ENCODE data around the gene GPX4.

The GPX4 gene

GRCh38 chr19:1061987-1062386, 41.8 kb upstream of the GPX4 start:
- peaks cover 0 to 22% of the 10 kb centered on the region in 2 donors for H3K9me3 ChIP-seq (replicated peaks in 1 of 2; ENCODE audit: control insufficient read depth in 2 of 2, insufficient read depth in 1 of 2, low read depth in 1 of 2, low read length in 2 of 2)
- no CpG with 5 or more reads among the region's 20 CpGs for WGBS, 2 donors (ENCODE audit: extremely low coverage in 2 of 2, insufficient read length in 2 of 2, insufficient replicate concordance in 1 of 2)
- H2BK120ac ChIP-seq (ENCODE audit: low read depth, low read length) = no peak overlapping the region

GRCh38 chr19:1062387-1063029, 41.3 kb upstream of the GPX4 start:
- Histone ChIP-seq H2BK15ac (ENCODE audit: low read length) (peak overlapping the region; percentile 81), H2BK120ac (ENCODE audit: low read depth, low read length) (no peak overlapping the region), H3K18ac (ENCODE audit: low read length) (no peak overlapping the region), H2BK5ac (ENCODE audit: low read length) (peak overlapping the region; percentile 3), H3K4me3 (ENCODE audit: low read length in 2 of 2) (peak overlapping the region in 1 of 2 donors; percentile 57), H3K9ac (ENCODE audit: low read depth, low read length, poor library complexity) (no peak overlapping the region), H3K27ac (replicated peaks; ENCODE audit: low read length) (no peak overlapping the region), H3K9me3 (replicated peaks in 1 of 2; ENCODE audit: control insufficient read depth in 2 of 2, insufficient read depth in 1 of 2, low read depth in 1 of 2, low read length in 2 of 2) (peaks cover 0 to 18% of the 10 kb centered on the region in 2 donors), H3K36me3 (replicated peaks in 1 of 2; ENCODE audit: control insufficient read depth in 2 of 2, insufficient read depth in 2 of 2, low read length in 2 of 2) (peaks cover 0 to 2% of the 10 kb centered on the region in 2 donors), H3K23ac (ENCODE audit: low read depth, low read length, poor library complexity) (no peak overlapping the region), H3K4ac (ENCODE audit: low read length) (no peak overlapping the region), H3K27me3 (ENCODE audit: control insufficient read depth in 3 of 3, insufficient read depth in 3 of 3, low read depth in 1 of 3, low read length in 3 of 3) (peaks cover 1 to 27% (median 24%) of the 10 kb centered on the region in 3 experiments), H2AK5ac (ENCODE audit: low read depth, low read length) (peak overlapping the region; percentile 75), H2BK12ac (ENCODE audit: low read length) (no peak overlapping the region), H3K4me2 (ENCODE audit: insufficient read depth, low read length, poor library complexity, severe bottlenecking) (no peak overlapping the region), H3K79me1 (ENCODE audit: low read depth, low read length) (no peaks in the 10 kb centered on the region), H4K91ac (ENCODE audit: low read depth, low read length, poor library complexity) (no peak overlapping the region), H2AFZ (ENCODE audit: low read length) (no peak overlapping the region), H3K14ac (ENCODE audit: low read length) (no peak overlapping the region), H4K8ac (ENCODE audit: low read depth, low read length) (no peak overlapping the region), H3K4me1 (ENCODE audit: control insufficient read depth in 2 of 2, insufficient read depth in 1 of 2, low read depth in 1 of 2, low read length in 2 of 2) (peaks cover 6 to 12% of the 10 kb centered on the region in 2 donors)
- no peak for DNase-seq (ENCODE audit: low spot score)
- WGBS, 2 donors (ENCODE audit: extremely low coverage in 2 of 2, insufficient read length in 2 of 2, insufficient replicate concordance in 1 of 2) = no CpG with 5 or more reads among the region's 17 CpGs

More at GRCh38 chr19:1061987-1062386, 41.8 kb upstream of the GPX4 start:
- Histone ChIP-seq H4K8ac (ENCODE audit: low read depth, low read length) (no peak overlapping the region), H3K79me1 (ENCODE audit: low read depth, low read length) (no peaks in the 10 kb centered on the region), H3K23ac (ENCODE audit: low read depth, low read length, poor library complexity) (no peak overlapping the region), H3K36me3 (replicated peaks in 1 of 2; ENCODE audit: control insufficient read depth in 2 of 2, insufficient read depth in 2 of 2, low read length in 2 of 2) (peaks cover 0 to 2% of the 10 kb centered on the region in 2 donors), H3K9ac (ENCODE audit: low read depth, low read length, poor library complexity) (no peak overlapping the region), H2BK15ac (ENCODE audit: low read length) (peak overlapping the region; percentile 81), H3K14ac (ENCODE audit: low read length) (no peak overlapping the region), H2AK5ac (ENCODE audit: low read depth, low read length) (peak overlapping the region; percentile 75), H4K91ac (ENCODE audit: low read depth, low read length, poor library complexity) (no peak overlapping the region), H3K4me2 (ENCODE audit: insufficient read depth, low read length, poor library complexity, severe bottlenecking) (no peak overlapping the region), H2BK12ac (ENCODE audit: low read length) (no peak overlapping the region), H2BK5ac (ENCODE audit: low read length) (peak overlapping the region; percentile 3), H3K27ac (replicated peaks; ENCODE audit: low read length) (no peak overlapping the region), H3K4ac (ENCODE audit: low read length) (no peak overlapping the region), H3K4me3 (ENCODE audit: low read length in 2 of 2) (no peak overlapping the region), H3K27me3 (ENCODE audit: control insufficient read depth in 3 of 3, insufficient read depth in 3 of 3, low read depth in 1 of 3, low read length in 3 of 3) (peaks cover 0 to 22% (median 19%) of the 10 kb centered on the region in 3 experiments), H2AFZ (ENCODE audit: low read length) (no peak overlapping the region), H3K18ac (ENCODE audit: low read length) (no peak overlapping the region), H3K4me1 (ENCODE audit: control insufficient read depth in 2 of 2, insufficient read depth in 1 of 2, low read depth in 1 of 2, low read length in 2 of 2) (peaks cover 6 to 12% of the 10 kb centered on the region in 2 donors)
- no peak for DNase-seq (ENCODE audit: low spot score)

- H2AK5ac ChIP-seq (ENCODE audit: low read depth, low read length) = peak overlapping the region; percentile 89
- H2BK15ac ChIP-seq (ENCODE audit: low read length) = peak overlapping the region; percentile 71
- H3K27me3 ChIP-seq (ENCODE audit: control insufficient read depth in 3 of 3, insufficient read depth in 3 of 3, low read depth in 1 of 3, low read length in 3 of 3) = peaks cover 3 to 33% (median 28%) of the 10 kb centered on the region in 3 experiments
- no peaks in the 10 kb centered on the region for H3K79me1 ChIP-seq (ENCODE audit: low read depth, low read length)
- no peak overlapping the region for H3K27ac ChIP-seq (replicated peaks; ENCODE audit: low read length)
- peaks cover 6 to 12% of the 10 kb centered on the region in 2 donors for H3K4me1 ChIP-seq (ENCODE audit: control insufficient read depth in 2 of 2, insufficient read depth in 1 of 2, low read depth in 1 of 2, low read length in 2 of 2)
- H4K8ac ChIP-seq (ENCODE audit: low read depth, low read length) = no peak overlapping the region
- no peak for DNase-seq (ENCODE audit: low spot score)
- H3K23ac ChIP-seq (ENCODE audit: low read depth, low read length, poor library complexity) = peak overlapping the region; percentile 89
- peak overlapping the region; percentile 47 for H2BK120ac ChIP-seq (ENCODE audit: low read depth, low read length)
- H3K9ac ChIP-seq (ENCODE audit: low read depth, low read length, poor library complexity) = peak overlapping the region; percentile 21
- no peak overlapping the region for H3K18ac ChIP-seq (ENCODE audit: low read length)
- no peak overlapping the region for H2AFZ ChIP-seq (ENCODE audit: low read length)
- no peak overlapping the region for H4K91ac ChIP-seq (ENCODE audit: low read depth, low read length, poor library complexity)
- H3K36me3 ChIP-seq (replicated peaks in 1 of 2; ENCODE audit: control insufficient read depth in 2 of 2, insufficient read depth in 2 of 2, low read length in 2 of 2) = peaks cover 0 to 2% of the 10 kb centered on the region in 2 donors
- peak overlapping the region in 1 of 2 donors; percentile 25 for H3K4me3 ChIP-seq (ENCODE audit: low read length in 2 of 2)
- no CpG with 5 or more reads among the region's 37 CpGs for WGBS, 2 donors (ENCODE audit: extremely low coverage in 2 of 2, insufficient read length in 2 of 2, insufficient replicate concordance in 1 of 2)
- H3K14ac ChIP-seq (ENCODE audit: low read length) = peak overlapping the region; percentile 56
- no peak overlapping the region for H3K4me2 ChIP-seq (ENCODE audit: insufficient read depth, low read length, poor library complexity, severe bottlenecking)
- peaks cover 0 to 12% of the 10 kb centered on the region in 2 donors for H3K9me3 ChIP-seq (replicated peaks in 1 of 2; ENCODE audit: control insufficient read depth in 2 of 2, insufficient read depth in 1 of 2, low read depth in 1 of 2, low read length in 2 of 2)
- H3K4ac ChIP-seq (ENCODE audit: low read length) = no peak overlapping the region
- H2BK5ac ChIP-seq (ENCODE audit: low read length) = no peak overlapping the region
- H2BK12ac ChIP-seq (ENCODE audit: low read length) = no peak overlapping the region
These were observed 40.5 kb upstream of the GPX4 start for GRCh38 chr19:1063030-1063908.

All from neuronal stem cell (in vitro differentiated cells).